ENCODE measurements around the gene EYA3. TPM values are rescaled to one million over a fixed set of nuclear protein-coding genes. Genes with fewer than 3 reads are reported as not detected.

Gene EYA3, protein sequence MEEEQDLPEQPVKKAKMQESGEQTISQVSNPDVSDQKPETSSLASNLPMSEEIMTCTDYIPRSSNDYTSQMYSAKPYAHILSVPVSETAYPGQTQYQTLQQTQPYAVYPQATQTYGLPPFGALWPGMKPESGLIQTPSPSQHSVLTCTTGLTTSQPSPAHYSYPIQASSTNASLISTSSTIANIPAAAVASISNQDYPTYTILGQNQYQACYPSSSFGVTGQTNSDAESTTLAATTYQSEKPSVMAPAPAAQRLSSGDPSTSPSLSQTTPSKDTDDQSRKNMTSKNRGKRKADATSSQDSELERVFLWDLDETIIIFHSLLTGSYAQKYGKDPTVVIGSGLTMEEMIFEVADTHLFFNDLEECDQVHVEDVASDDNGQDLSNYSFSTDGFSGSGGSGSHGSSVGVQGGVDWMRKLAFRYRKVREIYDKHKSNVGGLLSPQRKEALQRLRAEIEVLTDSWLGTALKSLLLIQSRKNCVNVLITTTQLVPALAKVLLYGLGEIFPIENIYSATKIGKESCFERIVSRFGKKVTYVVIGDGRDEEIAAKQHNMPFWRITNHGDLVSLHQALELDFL
- 10 to 100 TPM; 26.6 to 29.6 (median 28.1) TPM for total RNA-seq

DNA sequence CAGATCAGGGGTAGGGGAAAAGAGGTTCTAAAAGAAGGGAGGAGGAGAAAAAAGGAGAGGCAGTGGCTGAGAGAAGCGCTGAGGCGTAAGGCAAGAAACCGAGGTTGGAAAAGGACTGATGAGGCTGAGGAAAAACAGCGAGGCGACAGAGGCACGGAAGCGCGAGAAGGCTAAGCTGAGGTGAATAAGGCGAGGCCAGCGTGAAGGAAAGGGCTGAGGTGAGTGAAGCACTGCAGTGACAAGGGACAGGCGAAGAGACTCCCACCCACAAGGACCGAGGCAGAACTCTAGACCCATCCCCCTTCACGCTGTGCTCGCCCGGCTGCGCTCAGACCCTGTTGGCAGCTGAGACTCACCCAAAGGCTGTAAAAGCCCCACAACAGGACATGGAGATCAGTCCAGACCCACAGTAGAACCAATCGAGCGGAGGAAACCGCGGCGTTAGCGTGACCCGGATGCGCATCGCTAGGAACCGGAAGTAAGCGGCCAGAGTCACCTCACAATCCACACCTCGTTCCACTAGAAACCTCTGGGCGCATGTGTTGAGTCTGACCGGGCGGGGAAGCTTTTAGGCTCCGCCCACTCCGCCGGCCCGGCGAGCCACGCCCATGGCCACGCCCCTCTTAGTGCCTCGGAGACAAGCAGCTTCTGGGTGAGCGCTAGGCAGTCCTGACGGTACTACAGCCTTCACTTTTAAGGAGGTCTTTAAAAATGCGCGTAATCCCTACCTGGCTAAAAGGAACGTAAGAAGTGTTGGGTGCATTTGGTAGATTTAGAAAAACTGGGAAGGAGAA is at the start of gene EYA3:
Gene EYA3, minus strand, starts transcription at position 443 of the 794 bp plus-strand sequence. CDS start 30,584 bp downstream, outside the sequence.
- ATAC-seq (peak; percentile 93 to 95), DNase-seq (peak; percentile 99)
- Mint-ChIP-seq H3K4me3 (peak within 1 kb of the TSS; percentile 99), H3K4me1 (ENCODE audit: low read depth) (peaks cover 35% of the 10 kb centered on the region), H3K9me3 (no peaks in the 10 kb centered on the region), H3K36me3 (ENCODE audit: insufficient read depth) (no peaks in the 10 kb centered on the region), H3K27me3 (ENCODE audit: low read depth) (no peaks in the 10 kb centered on the region)

DNA sequence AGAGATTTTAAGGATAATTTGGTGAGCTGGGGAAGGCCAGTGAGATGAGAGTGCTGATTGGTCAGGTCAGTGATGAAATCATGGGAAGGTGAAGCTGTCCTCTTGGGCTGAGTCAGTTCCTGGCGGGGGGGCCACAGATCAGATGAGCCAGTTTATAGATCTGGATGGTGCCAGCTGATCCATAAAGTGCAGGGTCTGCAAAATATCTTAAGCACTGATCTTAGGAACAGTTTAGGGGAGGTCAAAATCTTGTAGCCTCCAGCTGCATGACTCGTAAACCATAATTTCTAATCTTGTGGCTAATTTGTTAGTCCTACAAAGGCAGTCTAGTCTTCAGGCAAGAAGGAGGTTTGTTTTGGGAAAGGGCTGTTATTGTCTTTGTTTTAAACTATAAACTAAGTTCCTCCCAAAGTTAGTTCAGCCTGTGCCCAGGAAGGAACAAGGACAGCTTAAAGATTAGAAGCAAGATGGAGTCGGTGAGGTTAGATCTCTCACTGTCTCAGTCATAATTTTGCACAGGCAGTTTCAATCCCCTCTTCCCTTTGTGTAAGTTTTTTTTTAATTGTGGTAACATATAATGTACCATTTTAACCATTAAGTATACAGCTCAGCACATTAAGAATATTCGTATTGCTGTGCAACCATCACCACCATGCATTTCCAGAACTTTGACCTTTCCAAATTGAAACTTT is 48.7 kb upstream of the EYA3 start:
- Mint-ChIP-seq H3K4me1 (ENCODE audit: low read depth) (peaks cover 5% of the 10 kb centered on the region), H3K36me3 (ENCODE audit: insufficient read depth) (no peaks in the 10 kb centered on the region), H3K9me3 (no peaks in the 10 kb centered on the region), H3K27me3 (ENCODE audit: low read depth) (no peaks in the 10 kb centered on the region), H3K4me3 (no peak overlapping the region)
- no peak for ATAC-seq
- no peak for DNase-seq

DNA sequence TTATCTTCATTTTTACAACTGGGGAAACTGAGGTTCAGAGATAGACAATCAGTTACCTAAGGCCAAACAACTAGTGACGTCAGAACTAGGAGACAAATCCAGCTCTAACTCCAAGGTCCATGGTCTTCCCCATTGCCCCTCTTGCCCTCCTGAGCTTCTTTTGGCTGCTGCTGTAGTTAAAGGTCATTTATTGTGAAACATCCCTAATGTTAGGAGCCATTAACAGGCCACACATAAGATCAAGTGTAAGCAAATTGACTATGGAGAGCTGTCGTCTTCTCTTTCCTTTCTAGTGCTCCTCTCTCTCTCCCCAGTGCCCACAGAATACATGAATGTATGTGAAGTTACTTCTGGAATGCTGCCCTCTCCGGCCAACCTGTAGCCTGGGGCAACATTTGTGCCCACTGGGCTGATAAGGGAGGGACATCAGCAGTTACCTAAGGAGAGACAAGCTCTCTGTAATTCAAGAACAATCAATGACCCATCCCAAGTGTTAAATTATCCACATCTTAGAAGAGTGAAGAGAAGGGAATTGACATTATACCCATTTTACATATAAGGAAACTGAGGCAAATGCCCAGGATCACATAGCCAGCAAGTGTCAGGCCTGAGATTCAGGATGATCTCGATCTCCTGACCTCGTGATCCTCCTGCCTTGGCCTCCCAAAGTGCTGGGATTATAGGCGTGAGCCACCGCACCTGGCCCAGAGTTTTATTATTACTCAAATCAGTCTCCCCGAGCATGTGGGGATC is 47.9 kb upstream of the EYA3 start:
- no peaks in the 10 kb centered on the region for H3K36me3 Mint-ChIP-seq (ENCODE audit: insufficient read depth)

DNA sequence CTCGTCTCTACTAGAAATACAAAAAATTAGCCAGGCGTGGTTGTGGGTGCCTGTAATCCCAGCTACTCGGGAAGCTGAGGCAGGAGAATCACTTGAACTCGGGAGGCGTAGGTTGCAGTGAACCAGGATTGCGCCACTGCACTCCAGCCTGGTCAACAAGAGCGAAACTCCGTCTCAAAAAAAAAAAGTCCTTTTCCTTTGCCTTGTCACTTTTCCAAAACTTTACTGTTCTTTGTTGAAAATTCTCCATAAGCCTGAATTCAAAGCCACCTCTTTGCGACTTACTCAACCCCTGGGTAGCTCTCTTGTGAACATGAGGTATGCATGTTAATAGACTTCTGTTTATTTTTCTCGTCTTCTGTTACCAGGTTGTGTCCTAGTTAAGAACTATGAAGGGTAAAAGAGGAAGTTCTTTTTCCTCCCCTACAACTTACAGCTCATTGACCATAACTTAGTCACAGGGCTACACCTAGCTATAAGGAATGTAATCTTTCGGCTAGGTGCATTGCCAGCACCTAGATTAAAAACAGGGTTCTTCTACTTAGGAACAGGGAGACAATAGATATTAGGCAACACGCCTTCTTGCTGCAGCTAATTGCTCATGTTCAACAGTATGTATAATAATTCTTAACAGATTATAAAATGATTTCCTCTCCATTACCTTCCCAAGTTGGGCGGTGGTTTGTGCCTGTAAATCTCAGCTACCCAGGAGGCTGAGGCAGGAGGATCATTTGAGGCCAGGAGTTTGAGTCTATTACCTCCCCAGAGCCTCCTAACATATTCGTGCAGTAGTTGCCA is 47.2 kb upstream of the EYA3 start:
- DNase-seq (no peak), ATAC-seq (no peak)
- H3K4me1 Mint-ChIP-seq (ENCODE audit: low read depth), result peaks cover 5% of the 10 kb centered on the region
- H3K36me3 Mint-ChIP-seq (ENCODE audit: insufficient read depth), result no peaks in the 10 kb centered on the region
- no peak overlapping the region for H3K4me3 Mint-ChIP-seq
- H3K27me3 Mint-ChIP-seq (ENCODE audit: low read depth), result no peaks in the 10 kb centered on the region
- H3K9me3 Mint-ChIP-seq, result no peaks in the 10 kb centered on the region

More for the DNA sequence above, 47.9 kb upstream of the EYA3 start:
- ATAC-seq, result no peak
- Mint-ChIP-seq H3K27me3 (ENCODE audit: low read depth) (no peaks in the 10 kb centered on the region), H3K9me3 (no peaks in the 10 kb centered on the region), H3K4me1 (ENCODE audit: low read depth) (peaks cover 5% of the 10 kb centered on the region), H3K4me3 (no peak overlapping the region)
- DNase-seq, result no peak

DNA sequence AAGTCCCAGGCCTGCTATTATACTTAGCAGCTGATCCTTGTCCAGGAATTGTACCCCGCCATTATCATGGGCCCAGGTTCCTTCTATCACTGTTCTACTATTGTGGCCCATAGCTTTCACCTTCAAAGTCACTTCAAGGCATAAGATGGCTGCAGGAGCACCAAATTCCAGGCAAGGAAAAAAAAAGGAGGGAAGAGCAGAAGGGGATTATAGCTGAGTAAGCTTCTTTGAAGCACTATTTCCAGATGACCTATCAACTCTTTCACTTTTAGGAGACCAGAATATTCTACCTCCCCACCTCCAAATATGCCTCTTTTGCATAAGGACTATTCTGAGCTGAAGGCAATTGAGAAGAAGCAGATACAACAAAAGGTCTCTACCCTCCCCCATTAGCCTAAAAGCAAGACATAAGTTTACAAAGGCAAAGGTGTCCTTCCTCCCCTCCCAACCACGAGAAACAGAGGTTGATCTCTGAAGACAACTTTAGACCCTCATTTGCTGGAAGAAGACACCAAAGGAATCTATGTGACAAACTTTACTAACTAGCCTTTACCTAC is 46.3 kb upstream of the EYA3 start:
- no peaks in the 10 kb centered on the region for H3K27me3 Mint-ChIP-seq (ENCODE audit: low read depth)
- no peaks in the 10 kb centered on the region for H3K9me3 Mint-ChIP-seq
- DNase-seq, result no peak
- peaks cover 5% of the 10 kb centered on the region for H3K4me1 Mint-ChIP-seq (ENCODE audit: low read depth)
- ATAC-seq, result no peak
- H3K4me3 Mint-ChIP-seq, result no peak overlapping the region
- H3K36me3 Mint-ChIP-seq (ENCODE audit: insufficient read depth), result no peaks in the 10 kb centered on the region

DNA sequence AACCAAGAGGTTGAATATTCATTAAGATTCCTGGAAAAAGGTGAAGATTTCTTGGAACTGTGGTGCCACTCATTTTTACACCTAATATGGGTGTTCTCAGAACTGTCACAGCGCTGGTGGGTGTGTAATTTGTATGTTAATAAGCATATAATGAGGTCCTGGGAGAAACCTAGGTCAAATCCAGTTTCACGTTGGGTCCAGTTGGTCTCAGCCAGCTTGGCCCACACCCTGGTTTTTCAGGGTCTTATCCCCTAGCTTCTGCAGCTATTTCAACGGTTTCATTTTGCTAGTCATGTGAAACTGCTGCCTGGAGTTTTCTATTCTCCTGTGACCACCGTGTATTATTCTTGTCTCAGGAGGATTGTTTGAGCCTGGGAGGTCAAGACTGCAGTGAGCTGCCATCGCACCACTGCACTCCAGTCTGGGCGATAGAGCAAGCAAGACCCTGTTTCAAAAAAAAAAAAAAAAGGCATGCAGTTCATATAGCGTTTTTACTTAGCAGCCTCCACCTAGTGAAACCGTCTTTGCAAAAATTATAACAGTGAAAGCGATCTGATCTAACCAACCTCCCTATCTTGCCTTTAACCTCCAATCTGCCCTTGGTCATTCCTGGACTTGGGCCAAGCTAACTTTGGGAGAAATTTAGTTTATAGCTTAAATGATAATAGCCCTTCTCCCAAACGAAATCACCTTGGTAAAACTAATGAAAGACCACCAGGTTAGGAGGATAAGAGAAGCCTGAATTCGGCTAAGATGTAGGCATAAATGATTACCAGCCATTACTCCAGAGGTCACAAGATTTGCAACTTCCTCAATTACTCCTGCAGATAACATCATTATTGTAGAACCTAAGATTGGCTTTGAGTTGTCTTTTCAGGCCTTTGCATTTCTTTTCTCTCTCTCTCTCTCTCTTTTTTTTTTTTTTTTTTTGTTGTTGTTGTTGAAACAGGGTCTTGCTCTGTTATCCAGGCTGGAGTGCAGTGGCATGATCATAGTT is 44.1 kb upstream of the EYA3 start:
- Mint-ChIP-seq H3K9me3 (no peaks in the 10 kb centered on the region), H3K4me1 (ENCODE audit: low read depth) (no peaks in the 10 kb centered on the region), H3K27me3 (ENCODE audit: low read depth) (peaks cover 3% of the 10 kb centered on the region), H3K4me3 (no peak overlapping the region), H3K36me3 (ENCODE audit: insufficient read depth) (no peaks in the 10 kb centered on the region)
- ATAC-seq, result no peak
- no peak for DNase-seq

DNA sequence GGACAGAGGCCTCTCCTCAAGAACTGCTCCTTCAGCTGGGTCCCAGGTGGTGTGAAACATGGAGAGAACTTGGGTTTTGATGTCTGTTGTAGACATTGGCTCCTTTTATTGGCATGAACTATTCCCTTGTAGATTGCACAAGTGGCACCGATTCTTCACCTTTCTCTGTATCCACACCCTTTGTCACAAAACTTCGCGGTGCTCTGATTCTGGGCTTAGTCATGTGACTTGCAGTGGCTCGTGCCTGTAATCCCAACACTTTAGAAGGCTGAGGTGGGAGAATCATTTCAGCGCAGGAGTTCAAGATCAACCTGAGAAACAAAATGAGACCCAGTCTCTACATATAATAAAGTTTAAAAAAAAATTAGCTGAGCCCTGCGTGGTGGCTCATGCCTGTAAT is 42.5 kb upstream of the EYA3 start:
- Mint-ChIP-seq H3K9me3 (no peaks in the 10 kb centered on the region), H3K4me1 (ENCODE audit: low read depth) (no peaks in the 10 kb centered on the region), H3K4me3 (no peak overlapping the region), H3K27me3 (ENCODE audit: low read depth) (peaks cover 7% of the 10 kb centered on the region), H3K36me3 (ENCODE audit: insufficient read depth) (no peaks in the 10 kb centered on the region)
- ATAC-seq (no peak), DNase-seq (no peak)

DNA sequence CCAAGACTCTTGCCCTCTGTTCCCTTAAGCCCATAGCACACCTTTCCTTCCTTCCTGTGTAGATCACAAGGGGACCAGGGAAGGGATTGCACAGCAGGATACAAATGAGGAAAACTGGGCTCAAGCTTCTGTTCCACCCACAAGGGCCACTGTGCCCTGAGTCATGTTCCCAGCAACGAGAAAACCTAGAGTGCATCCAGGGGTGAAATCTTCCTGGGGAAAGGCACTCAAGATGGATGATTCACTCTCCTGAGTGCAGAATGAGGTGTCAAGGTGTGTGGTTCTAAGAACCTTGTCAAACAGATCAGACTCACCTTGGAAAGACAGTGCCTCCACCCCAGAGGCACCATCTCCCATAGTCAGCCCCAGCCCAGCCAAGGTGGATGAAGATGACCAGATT is 40.7 kb upstream of the EYA3 start:
- no peaks in the 10 kb centered on the region for H3K4me1 Mint-ChIP-seq (ENCODE audit: low read depth)
- no peaks in the 10 kb centered on the region for H3K9me3 Mint-ChIP-seq
- ATAC-seq (no peak), DNase-seq (no peak)
- H3K27me3 Mint-ChIP-seq (ENCODE audit: low read depth), result peaks cover 7% of the 10 kb centered on the region
- no peak overlapping the region for H3K4me3 Mint-ChIP-seq
- no peaks in the 10 kb centered on the region for H3K36me3 Mint-ChIP-seq (ENCODE audit: insufficient read depth)

DNA sequence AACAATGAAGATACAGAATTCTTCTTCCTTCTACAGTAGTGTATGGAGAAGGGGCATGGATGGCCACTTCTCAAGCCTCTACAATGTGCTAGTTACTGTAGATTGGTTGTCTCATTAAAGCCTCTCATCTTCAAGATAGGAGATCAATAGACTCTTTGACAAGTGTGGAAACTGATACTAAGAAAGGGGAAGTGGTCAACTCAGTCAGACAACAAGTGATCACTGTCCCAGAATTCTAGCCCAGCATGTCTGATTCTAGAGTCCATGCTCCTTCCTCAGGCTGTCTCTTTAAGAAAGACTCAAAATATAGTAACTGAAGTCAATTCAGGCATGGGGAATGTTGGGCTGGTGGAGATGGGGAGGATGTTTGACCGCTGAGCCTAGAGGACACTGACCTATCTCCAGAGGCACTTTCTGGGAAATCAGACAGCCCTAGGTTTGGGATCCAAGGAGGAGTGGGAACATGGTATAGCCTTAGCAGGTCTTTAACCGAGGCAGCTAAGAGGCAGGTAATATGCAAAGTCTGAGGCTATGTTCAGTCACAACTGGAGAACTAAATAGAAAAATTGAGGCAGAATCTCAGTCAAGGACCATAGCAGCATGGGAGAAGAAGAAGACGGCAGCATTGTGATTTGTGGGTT is 39.3 kb upstream of the EYA3 start:
- H3K36me3 Mint-ChIP-seq (ENCODE audit: insufficient read depth), result no peaks in the 10 kb centered on the region
- no peak overlapping the region for H3K4me3 Mint-ChIP-seq
- H3K4me1 Mint-ChIP-seq (ENCODE audit: low read depth), result no peaks in the 10 kb centered on the region
- peaks cover 7% of the 10 kb centered on the region for H3K27me3 Mint-ChIP-seq (ENCODE audit: low read depth)
- DNase-seq (no peak), ATAC-seq (no peak)
- no peaks in the 10 kb centered on the region for H3K9me3 Mint-ChIP-seq

DNA sequence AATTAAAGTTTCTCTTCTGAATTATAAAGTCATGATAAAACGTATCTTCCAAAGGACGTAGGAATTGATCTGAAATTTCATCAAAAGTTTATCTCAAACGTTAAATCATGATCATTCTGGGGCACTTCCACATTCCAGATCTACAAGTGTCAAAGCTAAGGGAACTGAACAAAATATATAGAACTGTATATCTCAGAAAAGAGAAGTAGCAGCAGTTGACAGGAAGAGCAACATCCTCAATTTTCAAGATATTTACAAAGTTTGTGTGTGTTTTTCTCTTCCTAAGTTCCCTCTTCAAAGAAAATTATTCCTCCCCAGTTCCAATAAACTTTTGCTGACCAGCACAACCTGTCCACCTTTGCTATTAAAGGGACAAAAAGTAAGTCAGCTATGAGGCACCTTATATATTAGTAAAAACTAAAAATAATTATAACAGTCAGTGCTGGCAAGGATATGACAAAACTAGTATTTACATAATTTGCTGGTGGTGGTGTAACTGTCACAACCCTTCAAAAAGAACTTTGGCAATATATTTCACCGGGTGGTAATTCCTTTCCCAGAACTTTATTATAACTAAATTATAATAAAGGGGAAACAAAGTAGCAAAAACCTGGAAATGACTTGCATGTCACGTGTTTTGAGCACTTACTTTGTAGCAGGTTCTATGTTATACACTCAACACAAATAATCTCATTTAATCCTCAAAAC is 38.5 kb upstream of the EYA3 start:
- Mint-ChIP-seq H3K4me1 (ENCODE audit: low read depth) (no peaks in the 10 kb centered on the region), H3K4me3 (no peak overlapping the region), H3K9me3 (no peaks in the 10 kb centered on the region), H3K36me3 (ENCODE audit: insufficient read depth) (no peaks in the 10 kb centered on the region), H3K27me3 (ENCODE audit: low read depth) (peaks cover 7% of the 10 kb centered on the region)
- DNase-seq (no peak), ATAC-seq (no peak)

DNA sequence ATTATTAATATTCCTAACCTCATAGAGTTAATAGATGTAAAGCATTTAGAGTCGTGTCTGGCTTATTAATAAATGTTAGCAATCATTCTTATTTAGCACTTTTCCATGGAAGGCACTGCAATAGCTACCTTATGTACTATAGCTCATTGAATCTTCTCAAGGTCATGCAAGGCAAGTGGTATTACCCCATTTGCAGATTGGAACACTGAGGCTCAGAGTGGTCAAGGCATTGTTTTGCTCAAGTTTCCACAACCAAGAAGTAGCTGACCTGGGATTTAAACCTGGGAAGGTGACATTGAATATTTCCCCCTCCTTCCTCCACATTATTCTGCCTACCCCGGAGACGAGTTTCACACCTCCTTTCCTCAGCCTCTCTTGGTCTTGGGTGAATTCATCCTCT is 37.8 kb upstream of the EYA3 start:
- H3K36me3 Mint-ChIP-seq (ENCODE audit: insufficient read depth), result no peaks in the 10 kb centered on the region
- ATAC-seq (no peak), DNase-seq (no peak)
- peaks cover 7% of the 10 kb centered on the region for H3K27me3 Mint-ChIP-seq (ENCODE audit: low read depth)
- no peaks in the 10 kb centered on the region for H3K4me1 Mint-ChIP-seq (ENCODE audit: low read depth)
- H3K4me3 Mint-ChIP-seq, result no peak overlapping the region
- no peaks in the 10 kb centered on the region for H3K9me3 Mint-ChIP-seq
